Amniotic stem cell (primary cell): ENCODE results near the gene UBE2E1.

Experiments used
- DNase-seq: peaks from one replicate; lab custom pipeline; 2025; lab: John Stamatoyannopoulos, UW

The UBE2E1 gene

DNA sequence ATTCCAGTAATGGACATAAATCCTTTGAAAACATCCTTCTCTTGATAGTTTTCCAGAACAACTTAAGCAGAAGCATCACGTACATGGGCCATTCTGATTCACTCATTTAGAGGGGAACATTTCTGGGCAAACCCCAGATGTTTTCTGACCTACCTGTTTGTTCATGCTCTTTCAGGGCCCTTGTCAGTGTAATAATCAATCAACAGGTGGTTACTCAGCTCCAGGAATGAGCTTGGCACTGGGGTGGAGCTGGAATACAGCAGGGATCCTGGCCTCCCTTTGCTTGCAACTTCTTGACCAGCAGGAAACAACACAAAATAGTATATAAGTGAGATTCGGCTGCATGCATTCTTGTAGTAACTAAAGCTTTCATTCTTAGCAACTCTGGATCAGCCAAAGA, 9.2 kb upstream of the UBE2E1 start:
- no peak for DNase-seq

DNA sequence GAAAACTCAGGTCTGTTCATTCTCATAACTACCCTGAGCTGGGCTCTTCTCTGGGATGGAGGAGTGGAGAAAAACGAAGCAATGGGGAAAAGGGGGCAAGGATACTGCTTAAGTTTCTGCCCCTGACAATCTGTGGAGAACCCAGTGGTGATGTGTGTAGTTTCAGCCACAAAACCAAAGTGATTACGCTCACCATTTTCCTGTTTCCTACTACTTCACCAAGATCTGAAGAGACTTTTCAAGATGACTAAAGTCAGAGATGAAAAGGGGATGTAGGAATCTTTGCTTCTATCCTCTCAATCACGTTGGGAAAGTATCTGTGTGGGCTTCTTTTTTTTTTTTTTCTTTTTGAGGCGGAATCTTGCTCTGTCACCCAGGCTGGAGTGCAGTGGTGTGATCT, 8.3 kb upstream of the UBE2E1 start:
- no peak for DNase-seq

DNA sequence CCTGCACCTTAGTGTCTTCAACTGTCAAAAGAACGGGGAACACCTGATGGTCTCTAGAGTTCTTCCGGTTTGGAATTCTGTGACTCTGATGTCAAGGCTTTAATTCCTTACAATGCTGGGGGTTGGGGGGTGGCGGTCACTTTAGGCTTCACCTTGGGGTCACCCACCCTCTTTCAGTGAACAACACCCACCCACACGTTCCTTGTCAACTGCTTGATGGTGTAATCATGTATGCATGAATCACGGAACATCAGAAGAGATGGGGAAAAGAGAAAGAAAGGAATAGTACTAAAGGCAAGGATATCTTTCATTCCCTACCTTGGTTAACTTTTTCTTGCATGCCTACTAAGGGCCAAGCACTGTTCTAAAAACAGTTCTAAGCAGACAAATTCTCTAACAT, 7.3 kb upstream of the UBE2E1 start:
- no peak for DNase-seq

DNA sequence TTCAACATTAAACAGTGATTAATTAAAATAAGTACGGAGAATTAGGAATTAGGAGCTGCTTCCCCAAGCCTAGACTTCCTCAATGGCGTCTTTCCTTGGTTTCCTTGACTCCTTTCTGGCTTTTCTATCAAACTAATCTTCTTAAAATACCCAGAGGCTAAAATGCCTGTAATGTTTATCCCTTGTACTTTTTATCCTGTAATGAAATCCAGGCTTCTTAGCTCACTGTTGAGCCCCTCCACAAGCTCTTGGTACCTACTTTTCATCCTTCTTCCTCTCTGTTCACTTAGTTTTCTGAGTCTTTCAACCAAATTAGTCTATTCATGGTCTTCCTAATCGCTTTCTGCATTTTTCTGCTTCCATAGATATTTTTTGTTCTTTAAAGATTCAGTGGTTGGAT, 6.9 kb upstream of the UBE2E1 start:
- DNase-seq: no peak

DNA sequence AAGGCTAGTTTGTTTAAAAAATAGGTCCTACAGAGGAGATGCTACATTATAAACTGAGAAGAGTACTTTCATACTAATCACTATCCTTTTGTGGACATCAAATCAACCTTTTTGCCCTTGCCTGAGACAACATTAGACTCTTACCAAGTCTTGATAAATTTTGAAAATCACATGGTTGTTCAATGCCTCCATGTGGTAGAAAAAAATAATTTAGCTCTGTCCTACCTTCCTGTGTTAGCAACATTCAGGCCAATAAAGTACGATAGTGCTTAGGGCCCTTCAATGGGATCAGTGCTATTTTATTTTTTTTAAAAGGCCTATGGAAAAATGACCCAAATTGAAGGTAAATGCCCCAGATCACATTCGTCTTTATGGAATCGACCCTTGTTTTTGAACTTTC, 5.0 kb upstream of the UBE2E1 start:
- DNase-seq: no peak

DNA sequence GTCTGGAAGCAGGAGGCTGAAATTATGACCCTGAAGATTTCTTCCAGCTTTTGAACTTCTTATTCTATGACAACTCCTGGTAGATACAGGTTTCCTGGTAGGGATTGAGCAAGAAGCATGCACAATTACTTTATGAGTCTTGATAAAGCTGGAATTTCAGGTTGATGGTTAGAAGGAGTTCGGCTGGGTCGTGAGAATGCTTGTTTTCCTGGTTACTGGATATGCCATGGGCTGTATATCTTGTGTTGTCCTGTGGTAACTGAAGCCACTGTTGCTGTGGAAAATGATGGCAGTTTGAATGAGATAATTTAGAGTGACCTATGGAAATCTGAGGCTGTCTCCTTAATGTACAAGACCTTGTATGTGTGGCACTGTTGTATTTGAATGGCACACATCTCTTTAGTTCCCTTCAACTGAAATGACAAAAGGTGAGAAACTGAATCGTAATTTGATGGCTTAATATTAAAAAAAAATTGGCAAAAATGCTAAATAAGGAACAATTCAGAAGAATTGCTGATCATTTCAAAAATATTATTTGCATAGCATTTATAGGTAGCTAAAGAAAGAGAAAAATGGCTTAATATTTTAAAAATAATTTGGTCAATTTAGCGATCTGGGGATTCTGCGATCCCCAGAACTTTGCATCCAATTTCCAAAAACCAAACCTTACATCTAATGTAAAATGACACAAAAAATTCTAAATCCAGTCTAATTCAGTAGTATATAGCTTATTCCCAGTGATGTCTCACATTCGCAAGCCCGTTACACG, 1.1 kb upstream of the UBE2E1 start:
- no peak for DNase-seq

DNA sequence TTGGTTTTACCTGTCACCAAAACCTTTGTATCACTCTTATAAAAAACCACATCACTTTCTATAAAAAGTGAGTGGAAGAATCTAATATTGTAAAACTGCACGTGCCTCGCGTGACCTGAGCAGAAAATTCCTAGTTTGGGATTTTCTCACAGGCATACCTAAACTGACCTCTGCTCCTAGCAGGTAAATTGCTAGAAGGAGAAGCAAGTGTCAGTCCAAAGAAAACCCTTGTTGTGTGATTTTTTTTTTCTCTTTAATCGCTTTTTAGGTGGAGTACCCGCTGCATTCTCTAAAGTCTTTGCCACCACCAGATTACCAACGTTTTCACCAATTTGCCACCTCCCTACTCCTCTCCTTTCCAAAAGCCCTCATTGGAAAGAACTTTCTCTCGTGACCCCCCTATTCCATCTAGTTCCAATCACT, 534 bp upstream of the UBE2E1 start:
- no peak for DNase-seq

DNA sequence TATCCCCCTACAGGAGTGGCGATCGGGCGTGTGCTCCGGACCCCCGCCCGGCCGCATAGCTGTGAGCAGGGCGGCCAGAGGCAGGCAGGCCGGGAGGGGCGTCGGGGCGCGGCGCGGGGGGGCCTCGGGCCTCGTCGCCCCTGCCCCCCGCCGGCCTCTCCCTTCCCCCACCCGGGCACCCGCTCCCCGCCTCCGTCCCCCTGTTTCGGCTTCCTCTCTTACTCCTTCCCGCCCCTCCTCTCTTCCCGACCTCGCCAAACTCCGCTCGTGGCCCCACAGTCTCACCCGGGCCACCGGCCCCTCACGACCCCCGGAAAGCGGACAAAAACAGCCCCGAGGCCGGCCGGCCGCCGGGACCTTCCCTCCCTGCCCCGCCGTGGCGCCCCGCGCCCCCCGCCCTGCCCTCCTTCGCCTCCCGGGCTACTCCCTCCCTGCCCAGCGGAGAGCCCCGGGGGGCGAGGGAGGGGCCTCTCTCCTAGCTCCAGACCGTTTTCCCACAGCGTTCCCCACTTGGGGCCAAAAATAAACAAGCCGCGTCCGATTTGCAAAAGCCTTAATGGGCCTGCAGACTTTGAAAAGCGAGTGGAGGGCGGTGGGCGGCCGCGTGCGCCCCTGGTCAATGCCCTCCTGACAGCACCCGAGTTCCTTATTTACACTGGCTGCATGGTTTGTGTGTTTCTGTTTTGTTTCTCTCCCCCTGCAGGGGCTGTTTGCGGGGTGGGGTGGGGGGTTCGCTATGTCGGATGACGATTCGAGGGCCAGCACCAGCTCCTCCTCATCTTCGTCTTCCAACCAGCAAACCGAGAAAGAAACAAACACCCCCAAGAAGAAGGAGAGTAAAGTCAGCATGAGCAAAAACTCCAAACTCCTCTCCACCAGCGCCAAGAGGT, 1.0 kb downstream of the UBE2E1 start:
- no peak for DNase-seq

DNA sequence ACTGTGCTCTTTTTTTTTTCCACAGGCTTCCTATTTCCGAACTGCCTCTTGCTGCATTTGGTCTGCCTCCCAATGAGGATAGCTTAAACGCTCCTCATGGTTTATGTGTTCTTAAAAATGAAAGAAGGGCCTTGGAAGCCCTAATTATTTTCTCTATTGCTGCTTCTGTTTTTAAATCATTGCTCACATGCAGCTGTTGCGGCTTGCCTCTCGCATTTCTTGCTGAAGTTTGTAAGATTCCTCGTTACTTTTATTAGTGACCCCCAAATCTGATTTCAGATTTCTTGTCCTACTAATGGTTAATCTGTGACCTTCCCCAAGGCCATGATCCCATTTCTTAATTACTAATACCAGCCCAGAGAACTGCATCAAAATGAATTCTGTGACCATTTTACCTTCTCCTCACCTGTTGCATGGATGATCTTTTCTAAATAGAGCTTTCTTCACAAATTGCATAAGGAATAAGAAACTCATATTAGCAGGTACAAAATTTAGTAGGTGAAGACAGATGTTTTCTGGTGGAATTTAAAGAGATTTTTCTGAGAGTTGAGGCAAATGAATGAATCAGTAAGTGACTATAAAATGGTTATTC, 1.8 kb downstream of the UBE2E1 start:
- no peak for DNase-seq

DNA sequence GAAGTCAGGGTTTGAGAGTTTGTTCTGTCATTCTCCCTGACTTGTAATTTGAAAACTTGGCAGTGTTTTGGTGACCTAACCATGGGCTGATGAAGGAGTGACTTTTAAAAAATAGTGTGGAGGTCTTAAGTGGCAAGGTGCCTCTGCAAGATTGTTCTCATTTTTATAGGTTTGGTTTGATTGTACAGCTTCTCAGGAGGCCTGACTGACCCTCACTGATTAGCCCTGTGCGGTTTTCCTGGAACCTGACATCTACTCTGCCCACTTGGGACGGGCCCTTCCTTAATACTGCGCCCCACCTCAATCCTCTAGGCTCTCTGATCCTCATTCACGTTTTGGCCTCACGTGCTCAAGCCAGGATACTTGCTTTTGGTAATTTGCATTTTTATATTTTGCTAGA, 2.8 kb downstream of the UBE2E1 start:
- no peak for DNase-seq

DNA sequence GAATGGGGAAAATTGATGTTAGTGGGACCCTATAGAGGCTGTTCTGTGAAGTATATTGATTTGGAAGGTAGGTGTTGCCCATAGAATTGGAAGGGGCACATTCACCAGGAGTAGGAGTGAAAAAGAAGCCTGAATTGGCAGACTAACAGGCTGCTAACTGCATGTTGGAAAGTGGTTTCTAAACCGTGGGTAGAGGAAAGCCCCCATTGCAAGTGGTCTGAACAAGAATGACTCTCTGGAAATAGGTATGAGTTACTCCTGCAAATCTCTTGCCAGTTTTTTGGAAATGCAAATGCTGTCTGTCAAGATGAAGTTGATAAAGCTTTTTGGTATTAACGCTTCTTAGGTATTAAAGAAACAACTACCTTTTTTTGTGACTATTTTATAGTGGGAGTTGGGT, 3.5 kb downstream of the UBE2E1 start:
- DNase-seq: no peak

DNA sequence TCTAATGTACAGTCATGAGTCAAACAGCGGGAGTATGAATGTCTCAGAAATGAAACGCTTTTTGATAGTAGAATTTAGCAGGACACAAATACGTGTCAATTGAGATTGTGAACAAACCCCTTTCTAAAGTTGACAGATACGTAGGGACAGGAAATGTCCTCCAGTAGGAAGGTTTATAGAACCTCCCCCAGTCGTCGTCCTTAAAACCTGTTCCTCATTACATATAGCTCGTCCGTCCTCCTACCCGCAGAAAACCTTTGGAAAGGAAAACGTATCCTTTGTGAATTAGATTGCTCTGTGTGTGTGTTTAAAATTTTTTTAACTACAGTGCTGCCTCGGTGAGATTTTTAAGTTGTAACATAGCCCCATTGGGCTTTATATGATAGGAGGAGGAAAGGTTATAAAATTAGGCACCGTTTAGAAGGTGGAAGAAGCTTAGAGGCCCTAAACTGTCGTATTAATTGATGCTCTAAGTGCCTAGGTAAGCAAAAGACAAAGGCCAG, 4.1 kb downstream of the UBE2E1 start:
- no peak for DNase-seq

DNA sequence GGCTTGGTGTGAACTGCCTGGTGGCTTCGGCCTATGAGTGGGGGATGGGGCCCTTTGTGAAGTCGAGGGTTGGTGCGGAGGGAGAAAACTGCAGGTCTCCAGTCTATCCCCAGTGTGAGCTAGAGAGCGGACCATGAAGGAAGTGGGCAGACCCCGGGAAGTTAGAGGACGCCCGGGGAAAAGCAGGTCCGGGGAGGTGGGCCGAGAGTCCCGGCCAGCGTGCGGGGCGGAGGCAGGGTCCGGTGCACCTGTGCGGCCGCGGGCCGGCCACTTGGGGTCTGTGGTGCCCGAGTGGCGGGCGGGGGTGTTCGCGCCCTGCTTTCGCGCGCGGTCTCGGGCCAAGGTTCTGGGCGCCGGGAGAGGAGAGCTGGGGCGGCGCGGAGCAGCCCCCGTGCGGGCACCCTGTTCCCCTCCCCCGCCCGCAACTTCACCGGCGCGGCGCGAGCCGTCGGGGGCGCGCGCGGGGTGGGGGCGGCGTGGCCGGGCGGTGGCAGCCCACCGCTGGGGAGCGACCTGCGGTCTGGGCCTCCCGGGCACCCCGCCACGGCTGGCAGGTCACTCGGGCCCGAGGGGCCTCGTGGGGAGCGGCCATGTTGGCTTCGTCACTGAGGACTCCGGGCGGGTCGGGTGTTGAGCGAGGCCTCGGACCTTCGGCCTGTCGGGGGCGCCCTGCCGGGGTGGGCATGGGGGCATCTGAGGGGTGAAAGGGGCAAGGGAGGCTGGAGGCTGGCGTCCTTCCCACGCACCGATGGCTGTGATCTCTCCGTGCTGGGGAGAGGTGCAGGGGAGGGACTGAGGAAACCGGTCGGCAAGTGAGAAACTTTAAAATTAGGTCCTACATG, 4.8 kb downstream of the UBE2E1 start:
- no peak for DNase-seq

DNA sequence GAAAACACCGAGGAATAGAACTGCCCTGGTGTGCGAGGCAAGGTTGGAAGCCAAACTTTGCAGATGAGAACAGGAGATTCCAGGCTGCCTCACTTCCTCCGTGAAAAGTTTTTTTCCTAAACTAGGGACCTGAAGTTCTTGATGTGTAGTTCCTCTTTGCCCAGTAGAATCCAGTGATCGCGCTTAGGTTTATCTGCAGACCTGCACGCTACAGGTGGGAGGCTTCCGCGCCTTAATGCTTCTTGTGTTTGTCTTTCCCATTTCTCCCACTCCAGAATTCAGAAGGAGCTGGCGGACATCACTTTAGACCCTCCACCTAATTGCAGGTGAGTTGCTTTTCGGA, 5.4 kb downstream of the UBE2E1 start:
- no peak for DNase-seq

DNA sequence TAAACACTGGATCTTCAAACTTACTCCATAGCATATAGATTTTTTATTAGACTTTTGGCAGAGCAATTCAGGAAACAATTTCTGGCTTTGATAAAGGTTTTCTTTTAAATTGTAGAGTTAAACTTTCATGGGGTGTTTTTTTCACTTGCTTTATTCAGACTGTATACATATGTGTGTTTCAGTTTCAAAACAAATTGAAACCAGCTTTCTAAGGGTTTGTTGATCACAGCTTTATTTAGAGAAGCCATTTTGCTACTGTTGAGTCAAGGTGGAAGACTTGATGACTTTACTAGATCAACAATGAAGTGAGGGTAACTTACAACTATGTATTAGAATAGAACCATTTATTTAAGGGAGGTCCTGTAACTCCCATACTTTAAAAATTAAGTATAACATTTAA, 6.2 kb downstream of the UBE2E1 start:
- no peak for DNase-seq

DNA sequence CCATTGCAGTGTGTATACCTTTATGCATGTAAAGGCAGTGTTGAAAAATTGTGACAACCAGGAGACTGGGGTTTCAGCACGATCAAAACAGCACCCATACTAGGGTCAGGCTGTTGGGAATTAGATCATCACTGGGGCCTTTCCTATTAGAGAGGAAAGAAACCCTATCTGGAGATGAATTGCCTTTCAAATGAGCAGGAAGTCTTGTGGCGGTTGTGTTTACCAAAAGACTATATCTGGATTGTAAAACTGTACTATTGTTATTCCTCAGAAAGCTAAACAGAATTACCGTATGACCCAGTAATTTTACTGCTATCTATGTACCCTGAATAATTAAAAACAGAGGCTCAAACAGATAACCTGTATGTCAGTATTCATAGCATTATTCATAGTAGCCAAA, 10.1 kb downstream of the UBE2E1 start:
- DNase-seq: no peak

DNA sequence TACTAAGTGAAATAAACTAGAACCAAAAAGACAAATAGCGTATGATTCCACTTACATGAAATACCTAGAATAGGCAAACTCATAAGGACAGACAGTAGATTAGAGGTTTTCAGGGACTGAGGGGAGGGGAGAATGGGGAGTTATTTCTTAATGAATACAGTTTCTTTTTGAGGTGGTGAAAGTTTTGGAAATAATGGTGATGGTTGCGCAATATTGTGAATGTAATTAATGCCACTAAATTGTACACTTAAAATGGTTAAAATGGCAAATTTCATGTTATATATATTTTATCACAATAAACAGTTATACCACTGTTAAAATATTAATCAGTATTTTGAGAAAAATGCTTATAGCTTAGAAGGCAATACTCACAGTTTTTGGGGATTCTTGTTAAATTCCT, 11.0 kb downstream of the UBE2E1 start:
- no peak for DNase-seq

DNA sequence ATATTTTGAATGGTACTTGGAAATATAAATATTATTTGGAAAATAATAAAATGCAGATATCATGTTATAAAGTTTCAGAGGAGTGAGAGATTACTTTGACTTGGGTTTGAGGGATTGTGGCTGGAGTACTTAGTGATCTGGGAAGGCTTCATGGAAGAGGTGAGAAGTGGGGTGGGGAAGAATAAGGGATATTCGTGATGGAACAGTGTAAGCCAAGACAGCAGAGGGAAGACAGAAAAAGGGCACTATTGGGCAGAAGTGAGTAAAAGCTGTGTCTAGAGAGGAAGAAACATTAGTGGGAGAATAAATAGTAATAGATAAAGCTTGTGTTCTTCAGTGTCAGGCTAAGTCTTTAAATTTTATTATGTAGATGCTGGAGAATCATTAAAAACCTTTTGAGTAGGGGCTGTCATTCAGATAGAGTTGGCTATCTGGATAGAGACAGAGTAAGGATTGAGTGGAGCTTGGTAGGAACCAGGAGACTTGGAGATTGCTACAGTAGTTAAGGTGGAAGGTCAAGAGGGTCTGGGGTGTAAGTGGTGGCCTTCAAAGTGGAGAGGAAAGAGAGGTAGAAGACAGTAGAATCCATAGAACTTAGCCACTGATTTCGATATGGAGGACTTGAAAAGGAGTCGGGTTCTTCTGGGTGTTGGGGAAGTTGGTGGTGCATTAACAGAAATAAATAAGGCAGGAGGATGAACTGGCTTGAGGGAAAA, 11.9 kb downstream of the UBE2E1 start:
- no peak for DNase-seq

DNA sequence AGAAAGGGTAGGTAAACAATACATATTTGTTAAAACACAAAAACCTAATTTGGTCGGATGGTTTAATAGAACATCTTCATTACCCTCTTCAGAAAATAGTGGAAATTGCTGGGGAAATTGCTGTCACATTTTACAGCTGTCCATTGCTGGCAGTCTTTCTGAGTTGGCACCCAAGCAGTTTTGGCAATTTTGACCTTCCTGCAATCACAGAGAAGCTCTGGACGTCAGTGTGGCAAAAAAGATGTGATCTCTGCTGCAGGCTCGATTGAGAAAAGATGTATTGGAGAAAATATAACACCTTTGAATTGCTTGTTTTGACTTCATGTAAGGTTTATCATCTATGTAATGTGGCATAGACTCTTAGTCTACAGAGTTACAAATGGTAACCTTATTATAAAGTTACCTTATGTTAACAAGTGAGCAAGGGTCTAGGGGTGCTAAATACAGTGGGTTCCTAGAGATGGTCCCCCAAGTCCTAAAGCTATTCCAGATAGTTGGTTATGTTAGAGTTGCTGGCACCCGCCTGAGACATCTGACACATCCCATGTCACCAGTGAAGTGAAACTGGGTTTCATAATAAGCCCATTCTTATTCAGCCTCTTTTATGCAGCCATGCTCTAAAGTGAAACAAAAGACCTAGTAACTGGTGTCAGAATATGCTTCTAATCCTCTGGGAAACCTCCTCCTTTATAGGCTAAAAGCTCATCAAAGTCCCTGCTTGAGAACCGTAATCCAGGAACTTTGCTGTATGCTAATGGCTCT, 14.0 kb downstream of the UBE2E1 start:
- no peak for DNase-seq

DNA sequence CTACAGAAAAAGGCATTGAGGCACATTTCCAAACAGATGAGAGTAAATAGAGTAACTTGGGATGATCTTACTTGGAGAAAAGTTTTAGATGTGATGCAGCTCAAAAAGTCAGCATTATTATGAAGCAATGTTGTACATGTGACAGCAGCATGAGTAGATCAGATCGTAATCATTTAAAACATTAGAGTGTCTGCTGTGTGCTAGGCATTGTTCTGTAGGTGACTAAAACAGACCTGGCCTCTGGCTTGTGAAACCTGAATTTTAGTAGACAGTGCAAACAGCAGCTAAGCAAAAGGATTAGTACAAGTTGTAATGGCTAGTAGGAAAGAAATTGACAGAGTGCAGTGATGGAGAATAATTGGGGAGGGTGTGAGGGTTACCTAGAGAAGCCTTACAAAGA, 15.1 kb downstream of the UBE2E1 start:
- no peak for DNase-seq

DNA sequence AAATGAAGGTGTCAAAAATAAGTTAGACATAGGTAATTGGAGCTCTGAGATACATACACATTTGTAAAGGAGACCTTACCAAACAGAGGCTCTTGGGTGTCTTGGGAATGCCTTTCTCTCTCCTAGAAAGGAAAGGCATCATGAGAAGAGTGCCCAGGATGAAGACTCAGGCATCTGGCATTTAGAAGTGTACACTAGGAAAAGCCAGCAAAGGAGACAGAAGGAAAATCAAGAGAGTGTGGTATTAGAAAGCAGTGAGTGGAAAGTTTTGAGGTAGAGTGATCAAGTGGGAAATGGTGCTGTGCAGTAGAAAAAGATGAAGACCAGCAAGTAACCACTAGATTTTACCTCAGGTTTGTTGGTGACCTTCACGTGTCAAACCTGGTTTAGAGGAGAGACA, 16.1 kb downstream of the UBE2E1 start:
- no peak for DNase-seq
